22Rv1 (cell line): ENCODE data around the gene MIPOL1.

Experiments used
- CTCF ChIP-seq: fragments of 450-650 bp; IDR thresholded peaks from 2 replicates; pipeline ENCODE4 v1.5.1; 2017; ENCODE audit warnings: mild to moderate bottlenecking
- ZFX ChIP-seq: fragments of 450-650 bp; IDR thresholded peaks from 2 replicates; pipeline ENCODE4 v1.6.1; 2017; ENCODE audit warnings: antibody characterized with exemption, borderline replicate concordance

GRCh38 chr14:37270629-37271028 is 72.9 kb downstream of the MIPOL1 start:
- no peak for TF ChIP-seq CTCF
- no peak for TF ChIP-seq ZFX
